ENCODE results near the gene NELFCD.
"Not testable (repeated sequence)": the region's sequence is repeated elsewhere in the genome, so short reads cannot be mapped to it uniquely, and the experiment has no call there.

The NELFCD gene

DNA sequence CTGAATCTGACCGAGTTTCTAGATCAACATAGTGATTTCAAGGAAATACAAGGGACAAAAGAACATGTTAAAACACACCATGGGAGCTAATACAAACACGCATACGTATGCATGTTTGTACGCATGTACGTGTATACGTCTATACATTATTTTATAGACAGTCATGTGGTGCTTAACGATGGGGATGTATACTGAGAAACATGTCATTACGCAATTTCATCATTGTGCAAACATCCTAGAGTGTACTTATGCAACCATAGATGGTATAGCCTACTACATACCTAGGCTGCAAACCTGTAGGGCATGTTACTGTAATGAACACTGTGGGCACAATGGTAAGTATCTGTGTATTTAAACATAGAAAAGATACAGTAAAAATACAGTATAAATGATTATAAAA is 25.0 kb upstream of the NELFCD start:
- DNase-seq (ENCODE audit: insufficient read length): no peak
- FAIRE-seq: no peak

GRCh38 chr20:58959652-58960051 is 21.4 kb upstream of the NELFCD start:
- TF ChIP-seq TAF1 (IDR thresholded peaks at IDR 0.05; ENCODE audit: borderline replicate concordance, low read depth, low read length) (no peak), POLR2AphosphoS5 (IDR thresholded peaks at IDR 0.05; ENCODE audit: low read depth, low read length) (no peak), POLR2A (IDR thresholded peaks at IDR 0.05; ENCODE audit: low read depth, low read length) (no peak)
- FAIRE-seq (no peak), DNase-seq (ENCODE audit: insufficient read length) (no peak)

More for the DNA sequence above, 25.0 kb upstream of the NELFCD start:
- no peak for TF ChIP-seq POLR2A (IDR thresholded peaks at IDR 0.05; ENCODE audit: low read depth, low read length)

DNA sequence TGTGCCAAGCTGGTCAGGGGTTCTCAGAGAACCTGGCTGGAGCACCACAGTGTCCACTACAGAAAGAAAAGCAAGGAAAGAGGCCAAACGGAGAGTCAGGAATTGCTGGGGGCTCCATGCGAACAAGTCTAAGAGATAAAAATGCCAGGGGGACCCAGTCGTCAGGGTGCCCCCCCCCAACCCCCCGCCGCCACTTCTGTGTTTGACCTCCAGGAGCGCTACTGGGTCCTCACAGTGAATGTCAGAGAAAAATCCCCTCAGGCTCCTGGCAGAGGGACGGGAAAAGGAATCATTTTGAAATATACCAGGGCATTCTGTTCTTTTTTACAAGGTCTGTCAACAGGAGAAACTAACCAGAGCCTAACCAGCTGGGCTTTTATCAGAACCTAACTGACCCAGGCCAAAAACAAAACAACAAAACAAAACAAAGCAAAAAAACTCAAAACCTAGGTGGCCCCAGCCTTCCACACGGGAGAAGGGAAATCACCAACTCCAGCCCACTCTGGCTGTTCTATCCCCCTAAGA is 17.9 kb upstream of the NELFCD start:
- TF ChIP-seq POLR2AphosphoS5 (IDR thresholded peaks at IDR 0.05; ENCODE audit: low read depth, low read length) (no peak), TAF1 (IDR thresholded peaks at IDR 0.05; ENCODE audit: borderline replicate concordance, low read depth, low read length) (no peak), POLR2A (IDR thresholded peaks at IDR 0.05; ENCODE audit: low read depth, low read length) (no peak)
- FAIRE-seq: no peak

DNA sequence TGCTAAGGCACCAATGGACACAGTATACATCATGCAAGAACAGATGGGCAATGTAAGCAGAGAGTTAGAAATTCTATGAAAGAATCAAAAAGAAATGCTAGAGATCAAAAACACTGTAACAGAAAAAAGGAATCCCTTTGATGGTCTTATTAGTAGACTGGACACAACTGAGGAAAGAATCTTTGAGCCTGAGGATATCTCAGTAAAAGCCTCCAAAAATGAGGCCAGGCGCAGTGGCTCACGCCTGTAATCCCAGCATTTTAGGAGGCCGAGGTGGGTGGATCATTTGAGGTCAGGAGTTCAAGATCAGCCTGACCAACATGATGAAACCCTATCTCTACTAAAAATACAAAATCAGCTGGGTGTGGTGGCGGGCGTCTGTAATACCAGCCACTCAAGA is 17.1 kb upstream of the NELFCD start:
- not testable (repeated sequence) for DNase-seq (ENCODE audit: insufficient read length); FAIRE-seq

More for the DNA sequence above, 17.9 kb upstream of the NELFCD start:
- no peak for DNase-seq (ENCODE audit: insufficient read length)

GRCh38 chr20:58965270-58966064 is 15.6 kb upstream of the NELFCD start:
- FAIRE-seq: no peak
- no peak for DNase-seq (ENCODE audit: insufficient read length)
- TF ChIP-seq TAF1 (IDR thresholded peaks at IDR 0.05; ENCODE audit: borderline replicate concordance, low read depth, low read length) (no peak), POLR2A (IDR thresholded peaks at IDR 0.05; ENCODE audit: low read depth, low read length) (no peak), POLR2AphosphoS5 (IDR thresholded peaks at IDR 0.05; ENCODE audit: low read depth, low read length) (no peak)

DNA sequence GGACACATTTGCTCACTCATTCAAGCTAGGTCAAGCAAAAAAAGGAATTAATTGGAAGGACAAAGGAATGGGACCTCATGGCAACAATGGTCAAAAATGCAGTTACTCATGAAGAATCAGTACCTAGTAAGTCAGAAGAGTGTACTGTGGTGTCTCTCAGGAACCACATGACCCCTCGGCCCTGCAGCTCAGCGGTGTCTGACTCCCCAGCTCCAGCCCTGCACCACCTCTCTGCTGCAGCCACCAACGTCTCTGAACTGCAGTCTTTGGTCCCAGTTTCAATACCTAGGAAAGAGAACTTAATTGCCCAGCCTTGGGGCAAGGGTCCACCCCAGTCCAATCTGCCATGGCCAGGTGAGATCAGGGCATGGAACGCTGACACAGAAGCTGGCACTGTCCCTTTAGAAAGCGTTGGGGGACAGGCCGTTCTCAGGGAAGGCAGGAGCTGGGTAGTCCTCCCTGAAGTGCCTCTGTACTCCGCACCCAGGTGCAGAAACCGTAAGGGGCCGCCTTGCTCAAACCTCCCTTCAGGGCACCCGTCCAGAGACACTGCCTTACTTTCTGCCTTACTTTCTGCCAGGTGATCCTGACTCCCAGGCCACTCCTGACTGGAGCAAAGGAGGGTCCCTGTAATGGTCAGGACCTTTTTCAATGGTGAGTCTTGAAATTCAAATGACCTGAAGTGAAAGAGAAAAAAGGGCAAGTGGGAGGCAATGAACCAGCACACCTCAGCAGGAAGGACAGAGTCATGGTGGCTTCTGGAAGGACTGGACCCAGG is 13.2 kb upstream of the NELFCD start:
- TF ChIP-seq POLR2A (IDR thresholded peaks at IDR 0.05; ENCODE audit: low read depth, low read length) (no peak), POLR2AphosphoS5 (IDR thresholded peaks at IDR 0.05; ENCODE audit: low read depth, low read length) (no peak), TAF1 (IDR thresholded peaks at IDR 0.05; ENCODE audit: borderline replicate concordance, low read depth, low read length) (no peak)
- FAIRE-seq (no peak), DNase-seq (ENCODE audit: insufficient read length) (no peak)

DNA sequence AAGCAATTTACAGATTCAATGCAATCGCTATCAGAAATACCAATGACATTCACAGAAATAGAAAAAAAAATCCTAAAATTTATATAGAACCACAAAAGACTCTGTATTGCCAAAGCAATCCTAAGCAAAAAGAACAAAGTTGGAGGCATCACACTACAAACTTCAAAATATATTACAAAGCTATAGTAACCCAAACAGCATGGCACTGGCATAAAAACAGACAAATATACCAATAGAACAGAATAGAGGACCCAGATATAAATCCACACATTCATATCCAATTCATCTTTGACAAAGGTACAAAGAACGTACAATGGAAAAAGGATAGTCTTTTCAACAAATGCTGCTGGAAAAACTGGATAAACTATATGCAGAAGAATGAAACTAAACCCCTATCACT is 11.6 kb upstream of the NELFCD start:
- TF ChIP-seq POLR2AphosphoS5 (IDR thresholded peaks at IDR 0.05; ENCODE audit: low read depth, low read length): no peak
- TF ChIP-seq TAF1 (IDR thresholded peaks at IDR 0.05; ENCODE audit: borderline replicate concordance, low read depth, low read length): no peak
- no peak for TF ChIP-seq POLR2A (IDR thresholded peaks at IDR 0.05; ENCODE audit: low read depth, low read length)
- FAIRE-seq (no peak), DNase-seq (ENCODE audit: insufficient read length) (no peak)

DNA sequence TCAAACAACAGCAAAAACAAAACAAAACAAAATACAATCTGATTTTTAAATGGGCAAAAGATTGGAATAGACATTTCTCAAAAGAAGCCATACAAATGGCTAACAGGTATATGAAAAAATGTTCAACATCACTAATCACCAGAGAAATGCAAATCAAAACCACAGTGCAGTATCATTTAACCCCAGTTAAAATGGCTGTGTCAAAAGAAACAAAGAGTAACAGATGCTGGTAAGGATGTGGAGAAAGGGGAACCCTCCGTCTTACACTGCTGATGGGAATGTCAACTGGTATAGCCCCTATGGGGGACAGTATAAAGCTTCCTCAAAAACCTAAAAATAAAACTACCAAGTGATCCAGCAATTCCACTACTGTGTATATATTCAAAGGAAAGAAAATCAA is 10.9 kb upstream of the NELFCD start:
- DNase-seq (ENCODE audit: insufficient read length): no peak
- no peak for TF ChIP-seq POLR2A (IDR thresholded peaks at IDR 0.05; ENCODE audit: low read depth, low read length)
- no peak for TF ChIP-seq POLR2AphosphoS5 (IDR thresholded peaks at IDR 0.05; ENCODE audit: low read depth, low read length)
- no peak for TF ChIP-seq TAF1 (IDR thresholded peaks at IDR 0.05; ENCODE audit: borderline replicate concordance, low read depth, low read length)
- FAIRE-seq: no peak

GRCh38 chr20:58971429-58971828 is 9.6 kb upstream of the NELFCD start:
- TF ChIP-seq POLR2AphosphoS5 (IDR thresholded peaks at IDR 0.05; ENCODE audit: low read depth, low read length) (no peak), TAF1 (IDR thresholded peaks at IDR 0.05; ENCODE audit: borderline replicate concordance, low read depth, low read length) (no peak), POLR2A (IDR thresholded peaks at IDR 0.05; ENCODE audit: low read depth, low read length) (no peak)
- DNase-seq (ENCODE audit: insufficient read length) (no peak), FAIRE-seq (no peak)

DNA sequence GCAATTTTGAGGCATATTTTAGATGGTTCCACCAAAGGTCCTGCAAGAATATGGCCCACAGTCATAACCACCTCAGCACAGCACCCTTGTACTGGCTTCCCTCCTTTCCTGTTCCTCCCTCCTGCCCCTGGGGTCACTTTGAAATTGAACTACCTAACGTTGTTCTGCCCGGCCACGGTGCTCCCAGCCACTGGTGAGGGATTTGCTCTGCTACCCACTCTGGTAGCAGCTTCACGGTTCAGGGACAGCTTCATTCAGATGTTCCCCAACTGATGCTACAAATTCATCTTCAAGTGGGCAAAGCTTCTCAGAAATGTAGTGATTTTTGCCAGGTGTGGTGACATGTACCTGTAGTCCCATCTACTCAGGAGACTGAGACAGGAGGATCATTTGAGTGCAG is 7.9 kb upstream of the NELFCD start:
- TF ChIP-seq POLR2AphosphoS5 (IDR thresholded peaks at IDR 0.05; ENCODE audit: low read depth, low read length) (no peak), TAF1 (IDR thresholded peaks at IDR 0.05; ENCODE audit: borderline replicate concordance, low read depth, low read length) (no peak), POLR2A (IDR thresholded peaks at IDR 0.05; ENCODE audit: low read depth, low read length) (no peak)
- FAIRE-seq: no peak

GRCh38 chr20:58973866-58974265 is 7.2 kb upstream of the NELFCD start:
- TF ChIP-seq TAF1 (IDR thresholded peaks at IDR 0.05; ENCODE audit: borderline replicate concordance, low read depth, low read length) (no peak), POLR2A (IDR thresholded peaks at IDR 0.05; ENCODE audit: low read depth, low read length) (no peak), POLR2AphosphoS5 (IDR thresholded peaks at IDR 0.05; ENCODE audit: low read depth, low read length) (no peak)
- FAIRE-seq (no peak), DNase-seq (ENCODE audit: insufficient read length) (no peak)

More for the DNA sequence above, 7.9 kb upstream of the NELFCD start:
- no peak for DNase-seq (ENCODE audit: insufficient read length)

- no peak for FAIRE-seq
- no peak for DNase-seq (ENCODE audit: insufficient read length)
- no peak for TF ChIP-seq TAF1 (IDR thresholded peaks at IDR 0.05; ENCODE audit: borderline replicate concordance, low read depth, low read length)
- no peak for TF ChIP-seq POLR2AphosphoS5 (IDR thresholded peaks at IDR 0.05; ENCODE audit: low read depth, low read length)
- TF ChIP-seq POLR2A (IDR thresholded peaks at IDR 0.05; ENCODE audit: low read depth, low read length): no peak
Measured at GRCh38 chr20:58975353-58975752, 5.7 kb upstream of the NELFCD start.
